PC-3 (cell line): Measurements from ENCODE around the gene SLC43A3.

Experiments
- EZH2 ChIP-seq: fragments of 300-600 bp; sonication (generic); IDR thresholded peaks from one replicate; pipeline ENCODE4 v1.6.1; 2017; ENCODE audit warnings: antibody characterized with exemption, mild to moderate bottlenecking, low read length; ENCODE audit not compliant: unreplicated experiment
- EZH2phosphoT487 ChIP-seq: fragments of 300-600 bp; sonication (generic); IDR thresholded peaks from 2 replicates; pipeline ENCODE4 v1.6.1; 2018; ENCODE audit warnings: mild to moderate bottlenecking, antibody characterized with exemption, low read length, borderline replicate concordance
- TF ChIP-seq, protein P1 (sequence below): fragments of 300-600 bp; sonication (generic); conservative IDR thresholded peaks from 2 replicates; pipeline ENCODE4 v1.5.1; 2017; ENCODE audit warnings: antibody characterized with exemption, low read depth, mild to moderate bottlenecking, low read length

GRCh38 chr11:57467508-57468157, 40.7 kb upstream of the SLC43A3 start:
- TF ChIP-seq, protein P1, sequence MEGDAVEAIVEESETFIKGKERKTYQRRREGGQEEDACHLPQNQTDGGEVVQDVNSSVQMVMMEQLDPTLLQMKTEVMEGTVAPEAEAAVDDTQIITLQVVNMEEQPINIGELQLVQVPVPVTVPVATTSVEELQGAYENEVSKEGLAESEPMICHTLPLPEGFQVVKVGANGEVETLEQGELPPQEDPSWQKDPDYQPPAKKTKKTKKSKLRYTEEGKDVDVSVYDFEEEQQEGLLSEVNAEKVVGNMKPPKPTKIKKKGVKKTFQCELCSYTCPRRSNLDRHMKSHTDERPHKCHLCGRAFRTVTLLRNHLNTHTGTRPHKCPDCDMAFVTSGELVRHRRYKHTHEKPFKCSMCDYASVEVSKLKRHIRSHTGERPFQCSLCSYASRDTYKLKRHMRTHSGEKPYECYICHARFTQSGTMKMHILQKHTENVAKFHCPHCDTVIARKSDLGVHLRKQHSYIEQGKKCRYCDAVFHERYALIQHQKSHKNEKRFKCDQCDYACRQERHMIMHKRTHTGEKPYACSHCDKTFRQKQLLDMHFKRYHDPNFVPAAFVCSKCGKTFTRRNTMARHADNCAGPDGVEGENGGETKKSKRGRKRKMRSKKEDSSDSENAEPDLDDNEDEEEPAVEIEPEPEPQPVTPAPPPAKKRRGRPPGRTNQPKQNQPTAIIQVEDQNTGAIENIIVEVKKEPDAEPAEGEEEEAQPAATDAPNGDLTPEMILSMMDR, result no peak
- TF ChIP-seq EZH2, result no peak
- TF ChIP-seq EZH2phosphoT487, result no peak
